HEK293T (cell line): ENCODE data around the gene SLC7A10.
"Not testable (repeated sequence)": the region's sequence is repeated elsewhere in the genome, so short reads cannot be mapped to it uniquely, and the experiment has no call there.

ENCODE experiments used
- ARNT ChIP-seq: fragments of 450-650 bp; IDR thresholded peaks from 2 replicates; pipeline ENCODE4 v1.6.1; 2017; ENCODE audit warnings: mild to moderate bottlenecking
- ELF4 ChIP-seq: fragments of 450-650 bp; IDR thresholded peaks from 2 replicates; pipeline ENCODE4 v1.6.1; 2017; ENCODE audit warnings: antibody characterized with exemption
- FOXA1 ChIP-seq: fragments of 450-650 bp; IDR thresholded peaks from 2 replicates; pipeline ENCODE4 v1.6.1; 2016; ENCODE audit warnings: mild to moderate bottlenecking
- FOXK2 ChIP-seq: fragments of 450-650 bp; IDR thresholded peaks from 2 replicates; pipeline ENCODE4 v1.6.1; 2016; ENCODE audit warnings: mild to moderate bottlenecking
- HDGF ChIP-seq: fragments of 450-650 bp; IDR thresholded peaks from 2 replicates; pipeline ENCODE4 v1.6.1; 2017; ENCODE audit warnings: antibody characterized with exemption, borderline replicate concordance
- SP1 ChIP-seq: fragments of 450-650 bp; IDR thresholded peaks from 2 replicates; pipeline ENCODE4 v1.6.1; 2017
- SUZ12 ChIP-seq: fragments of 450-650 bp; IDR thresholded peaks from 2 replicates; pipeline ENCODE4 v1.6.1; 2016; ENCODE audit warnings: mild to moderate bottlenecking
- ZNF384 ChIP-seq: fragments of 450-650 bp; IDR thresholded peaks from 2 replicates; pipeline ENCODE4 v1.6.1; 2016
- TF ChIP-seq, protein P1 (sequence below): fragments of 450-650 bp; IDR thresholded peaks from 2 replicates; pipeline ENCODE4 v1.6.1; 2016

DNA sequence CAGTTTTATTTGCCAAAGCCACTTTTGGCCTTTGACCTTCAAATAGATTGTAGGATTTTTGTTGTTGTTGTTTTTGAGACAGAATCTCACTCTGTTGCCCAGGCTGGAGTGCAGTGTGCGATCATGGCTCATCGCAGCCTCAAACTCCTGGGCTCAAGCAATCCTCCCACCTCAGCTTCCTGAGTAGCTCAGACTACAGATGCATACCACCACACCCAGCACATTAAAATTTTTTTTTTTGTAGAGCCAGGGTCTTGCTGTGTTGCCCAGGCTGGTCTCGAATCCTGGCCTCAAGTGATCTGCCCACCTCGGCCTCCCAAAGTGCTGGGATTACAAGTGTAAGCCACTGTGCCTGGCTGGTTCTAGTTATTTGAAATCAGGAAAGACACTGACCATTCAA is 34.6 kb downstream of the SLC7A10 start:
- TF ChIP-seq FOXK2, ZNF384, SP1, ELF4, FOXA1, SUZ12, HDGF, ARNT: not testable (repeated sequence)
- TF ChIP-seq, protein P1, sequence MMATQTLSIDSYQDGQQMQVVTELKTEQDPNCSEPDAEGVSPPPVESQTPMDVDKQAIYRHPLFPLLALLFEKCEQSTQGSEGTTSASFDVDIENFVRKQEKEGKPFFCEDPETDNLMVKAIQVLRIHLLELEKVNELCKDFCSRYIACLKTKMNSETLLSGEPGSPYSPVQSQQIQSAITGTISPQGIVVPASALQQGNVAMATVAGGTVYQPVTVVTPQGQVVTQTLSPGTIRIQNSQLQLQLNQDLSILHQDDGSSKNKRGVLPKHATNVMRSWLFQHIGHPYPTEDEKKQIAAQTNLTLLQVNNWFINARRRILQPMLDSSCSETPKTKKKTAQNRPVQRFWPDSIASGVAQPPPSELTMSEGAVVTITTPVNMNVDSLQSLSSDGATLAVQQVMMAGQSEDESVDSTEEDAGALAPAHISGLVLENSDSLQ, result not testable (repeated sequence)
